Lower leg skin (tissue), 4 donors: ENCODE results near the gene GNB1. TPM values are rescaled to one million over a fixed set of nuclear protein-coding genes. Genes with fewer than 3 reads are reported as not detected.
"Not testable (repeated sequence)": the region's sequence is repeated elsewhere in the genome, so short reads cannot be mapped to it uniquely, and the experiment has no call there.

Experiments
- DNase-seq, 2 donors: peaks; one replicate each; pipeline ENCODE4 v3.0.0-alpha.2; 2019; ENCODE audit warnings: low spot score in 2 of 2
- H3K4me3 ChIP-seq: fragments of 200-600 bp; sonication (generic); 2 replicates; pipeline ENCODE4 v1.5.1; 2017; ENCODE audit warnings: mild to moderate bottlenecking, low read depth; ENCODE audit not compliant: poor library complexity, severe bottlenecking
- POLR2A ChIP-seq, 2 donors: fragments of 450-650 bp; IDR thresholded peaks; one replicate each; pipeline ENCODE4 v1.6.1; 2016 to 2017; ENCODE audit warnings: antibody characterized with exemption in 2 of 2, mild to moderate bottlenecking in 1 of 2, moderate library complexity in 1 of 2
- WGBS, 2 donors: methylation state at CpG; one replicate each; pipeline ENCODE4 v1.1.5; 2018; 5-methylcytosine and 5-hydroxymethylcytosine counted together
- intact Hi-C: fragments of 100-400 bp; cut with DNase I; formaldehyde crosslinking; loops from one replicate; pipeline ENCODE4 v1.15.0; 2023; ENCODE audit warnings: low total_unique reads
- total RNA-seq, 4 donors: library from RNA; depleted of rRNA; stranded (reverse); fragments of >200 nt; gene quantifications; one replicate each; pipeline ENCODE4 v1.1.0, GENCODE V29; 2016
- TF ChIP-seq, protein P1 (sequence below), 3 donors: fragments of 450-650 bp; IDR thresholded peaks; one replicate each; pipeline ENCODE4 v1.5.1; 2016; ENCODE audit warnings: antibody characterized with exemption in 3 of 3, mild to moderate bottlenecking in 3 of 3, moderate library complexity in 2 of 3

Gene GNB1
- total RNA-seq, 4 donors from 2014 or later = 103 to 141 (median 123) TPM

DNA sequence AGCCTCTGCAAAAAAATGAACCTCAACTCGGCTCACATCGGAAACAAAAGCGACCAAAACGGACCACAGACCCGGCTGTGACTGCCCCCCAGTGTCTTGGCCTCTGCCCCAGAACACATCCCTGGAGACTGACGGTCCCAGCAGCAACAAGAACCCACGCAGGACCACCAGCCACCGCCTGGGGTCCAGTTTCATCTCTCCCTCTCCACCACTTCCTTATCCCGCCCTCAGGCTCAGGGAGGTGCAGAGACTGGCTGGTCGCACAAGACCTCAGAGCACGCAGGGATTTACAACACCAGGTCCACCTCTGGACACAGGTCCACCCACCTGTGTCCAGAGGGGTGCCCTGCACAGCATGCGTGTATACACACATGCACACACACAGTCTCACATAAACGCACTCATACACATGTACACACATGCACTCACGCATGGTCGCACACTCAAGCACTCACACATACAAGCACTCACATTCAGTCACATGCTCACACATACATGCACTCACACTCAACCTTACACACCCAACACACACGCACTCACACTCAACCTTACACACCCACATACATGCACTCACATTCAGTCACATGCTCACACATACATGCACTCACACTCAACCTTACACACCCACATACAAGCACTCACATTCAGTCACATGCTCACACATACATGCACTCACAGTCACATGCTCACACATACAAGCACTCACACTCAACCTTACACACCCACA is 46.8 kb upstream of the GNB1 start:
- no peak for DNase-seq
- intact Hi-C loops = no loop called here
- TF ChIP-seq POLR2A (IDR thresholded peaks at IDR 0.05) = no peak
- TF ChIP-seq, protein P1, sequence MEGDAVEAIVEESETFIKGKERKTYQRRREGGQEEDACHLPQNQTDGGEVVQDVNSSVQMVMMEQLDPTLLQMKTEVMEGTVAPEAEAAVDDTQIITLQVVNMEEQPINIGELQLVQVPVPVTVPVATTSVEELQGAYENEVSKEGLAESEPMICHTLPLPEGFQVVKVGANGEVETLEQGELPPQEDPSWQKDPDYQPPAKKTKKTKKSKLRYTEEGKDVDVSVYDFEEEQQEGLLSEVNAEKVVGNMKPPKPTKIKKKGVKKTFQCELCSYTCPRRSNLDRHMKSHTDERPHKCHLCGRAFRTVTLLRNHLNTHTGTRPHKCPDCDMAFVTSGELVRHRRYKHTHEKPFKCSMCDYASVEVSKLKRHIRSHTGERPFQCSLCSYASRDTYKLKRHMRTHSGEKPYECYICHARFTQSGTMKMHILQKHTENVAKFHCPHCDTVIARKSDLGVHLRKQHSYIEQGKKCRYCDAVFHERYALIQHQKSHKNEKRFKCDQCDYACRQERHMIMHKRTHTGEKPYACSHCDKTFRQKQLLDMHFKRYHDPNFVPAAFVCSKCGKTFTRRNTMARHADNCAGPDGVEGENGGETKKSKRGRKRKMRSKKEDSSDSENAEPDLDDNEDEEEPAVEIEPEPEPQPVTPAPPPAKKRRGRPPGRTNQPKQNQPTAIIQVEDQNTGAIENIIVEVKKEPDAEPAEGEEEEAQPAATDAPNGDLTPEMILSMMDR (IDR thresholded peaks at IDR 0.05) = no peak
- no peak overlapping the region for H3K4me3 ChIP-seq
- 60 to 74% methylated on average over 10 to 16 of the region's 16 CpGs for WGBS, 2 donors

DNA sequence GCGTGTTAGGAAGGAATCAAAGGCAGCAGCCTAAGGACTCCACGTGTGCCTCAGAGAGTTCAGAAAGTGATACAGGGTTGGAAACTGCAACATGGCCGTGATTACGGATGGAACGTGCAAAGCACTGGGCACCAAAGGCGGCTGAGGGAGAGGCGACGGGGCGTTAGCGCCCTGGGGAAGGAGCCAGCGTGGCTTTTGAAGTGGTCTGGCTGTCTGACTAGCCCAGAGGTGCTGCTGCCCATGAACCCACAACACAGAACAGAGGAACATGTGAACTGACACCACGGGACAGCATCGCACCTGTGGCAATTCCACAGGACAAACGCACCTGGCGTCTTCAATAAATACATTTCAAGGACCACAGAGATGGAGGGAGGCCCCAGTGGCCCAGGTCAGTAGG is 46.2 kb upstream of the GNB1 start:
- no peak for DNase-seq
- no peak for TF ChIP-seq POLR2A (IDR thresholded peaks at IDR 0.05)
- TF ChIP-seq, protein P1 (IDR thresholded peaks at IDR 0.05) = no peak
- H3K4me3 ChIP-seq = no peak overlapping the region
- intact Hi-C loops = no loop called here
- 63 to 65% methylated on average over 15 of the region's 15 CpGs for WGBS, 2 donors

DNA sequence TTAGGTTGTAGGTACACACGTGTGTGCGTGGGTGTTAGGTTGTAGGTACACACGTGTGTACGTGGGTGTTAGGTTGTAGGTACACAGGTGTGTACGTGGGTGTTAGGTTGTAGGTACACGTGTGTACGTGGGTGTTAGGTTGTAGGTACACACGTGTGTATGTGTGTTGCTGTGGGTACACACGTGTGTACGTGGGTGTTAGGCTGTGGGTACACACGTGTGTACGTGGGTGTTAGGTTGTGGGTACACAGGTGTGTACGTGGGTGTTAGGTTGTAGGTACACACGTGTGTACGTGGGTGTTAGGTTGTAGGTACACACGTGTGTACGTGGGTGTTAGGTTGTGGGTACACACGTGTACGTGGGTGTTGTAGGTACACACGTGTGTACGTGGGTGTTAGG is 44.0 kb upstream of the GNB1 start:
- H3K4me3 ChIP-seq, intact Hi-C loops, DNase-seq: not testable (repeated sequence)
- 80 to 83% methylated on average over 4 to 5 of the region's 21 CpGs for WGBS, 2 donors

DNA sequence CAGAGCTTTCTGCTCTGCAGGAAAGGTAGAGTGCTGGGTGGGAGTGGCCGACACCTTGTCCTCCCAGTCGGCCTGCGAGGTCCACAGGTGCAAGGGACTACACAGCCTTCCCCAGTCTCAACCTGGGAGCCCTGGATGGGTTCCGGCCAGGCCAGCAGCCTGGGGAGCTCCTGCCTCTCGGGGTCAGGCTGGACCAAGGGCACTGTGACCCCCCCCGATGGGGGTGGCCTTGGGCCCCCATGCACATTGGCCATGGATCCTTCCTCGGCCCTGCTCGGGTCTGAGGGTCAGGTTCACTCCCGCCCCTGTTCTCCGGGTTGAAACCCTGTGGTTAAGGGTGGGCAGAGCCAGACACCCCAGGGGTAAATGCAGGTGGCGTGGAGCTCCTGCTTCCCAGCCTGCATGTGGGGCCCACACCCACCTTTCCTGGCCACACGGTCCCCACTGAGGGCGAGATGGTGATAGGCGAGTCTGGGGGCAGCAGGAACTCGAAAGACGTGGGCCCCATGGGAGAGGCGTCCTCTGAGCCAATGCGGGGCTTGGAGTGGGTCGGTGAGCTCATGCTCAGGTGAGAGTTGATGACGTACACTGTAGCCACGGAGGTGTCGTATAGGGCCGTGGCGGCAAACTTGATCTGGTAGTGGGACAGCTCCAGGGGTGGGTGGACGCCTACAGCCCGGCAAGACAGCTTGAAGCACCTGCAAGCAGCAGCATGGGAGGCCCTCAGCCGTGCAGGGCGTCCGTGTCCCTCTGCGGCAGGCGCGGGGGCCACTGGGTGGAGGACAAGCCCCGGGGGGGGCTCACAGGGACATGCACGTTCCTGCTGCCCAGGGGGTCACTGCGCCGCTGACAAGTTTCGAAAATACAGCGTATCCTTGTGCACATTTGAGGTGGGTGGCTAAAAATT is 39.0 kb upstream of the GNB1 start:
- no peak overlapping the region for H3K4me3 ChIP-seq
- DNase-seq = no peak
- TF ChIP-seq, protein P1 (IDR thresholded peaks at IDR 0.05) = no peak
- TF ChIP-seq POLR2A (IDR thresholded peaks at IDR 0.05) = no peak
- 81 to 83% methylated on average over 29 to 30 of the region's 38 CpGs for WGBS, 2 donors
- intact Hi-C loops = no loop called here

DNA sequence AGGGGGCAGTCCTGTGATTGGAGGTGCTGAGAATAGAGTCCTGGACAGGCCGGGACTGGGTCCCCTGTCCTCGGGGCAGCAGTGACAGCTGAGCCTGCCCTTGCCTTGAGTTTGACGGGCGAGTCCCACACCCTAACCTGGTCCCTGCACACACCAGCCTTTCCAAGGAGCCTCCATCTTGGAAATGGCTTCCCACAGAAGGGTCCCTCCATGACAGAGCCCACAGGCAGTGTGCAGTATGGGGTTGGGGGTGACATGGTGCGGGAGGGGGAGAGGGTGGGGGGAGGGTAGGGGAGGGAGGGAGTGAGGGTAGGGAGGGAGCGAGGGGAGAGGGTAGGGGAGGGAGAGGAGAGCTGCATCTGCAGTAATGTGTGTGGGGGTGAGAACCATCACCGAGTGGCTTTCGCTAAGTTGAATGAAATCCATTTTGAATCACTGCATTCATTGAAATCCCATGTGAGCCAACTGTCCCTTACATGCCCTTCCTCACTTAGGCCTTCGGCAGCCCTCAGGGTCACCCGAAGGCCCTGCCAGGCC is 38.3 kb upstream of the GNB1 start:
- 59 to 69% methylated on average over 8 to 9 of the region's 10 CpGs for WGBS, 2 donors
- TF ChIP-seq, protein P1 (IDR thresholded peaks at IDR 0.05) = no peak
- TF ChIP-seq POLR2A (IDR thresholded peaks at IDR 0.05) = no peak
- intact Hi-C loops = no loop called here
- DNase-seq = no peak
- H3K4me3 ChIP-seq = no peak overlapping the region
